Measurements from ENCODE around the gene TLCD2.
"Not testable (repeated sequence)": the region's sequence is repeated elsewhere in the genome, so short reads cannot be mapped to it uniquely, and the experiment has no call there.

TLCD2 gene

DNA sequence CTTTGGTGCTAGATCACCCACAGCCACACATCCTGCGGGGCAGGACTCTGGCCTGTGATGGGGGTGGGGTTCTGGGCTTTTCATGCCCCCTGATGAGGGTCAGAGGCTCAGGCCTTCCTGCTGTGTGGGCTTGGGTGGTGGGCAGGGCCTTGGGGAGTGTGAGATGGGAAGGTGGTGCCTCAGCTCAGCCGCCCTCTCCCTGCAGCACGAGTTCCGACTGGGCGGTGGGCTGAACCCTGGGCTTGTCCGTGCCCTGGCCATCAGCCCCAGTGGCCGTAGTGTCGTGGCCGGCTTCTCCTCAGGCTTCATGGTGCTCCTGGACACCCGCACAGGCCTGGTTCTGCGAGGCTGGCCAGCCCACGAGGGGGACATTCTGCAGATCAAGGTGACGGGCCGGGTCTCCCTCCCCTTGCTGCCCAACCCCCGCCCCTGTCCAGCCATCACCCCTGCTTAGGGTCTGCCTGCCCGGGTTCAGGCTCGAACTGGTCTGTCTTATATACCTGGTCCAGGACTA, 25.7 kb upstream of the TLCD2 start:
- DNase-seq: no peak

DNA sequence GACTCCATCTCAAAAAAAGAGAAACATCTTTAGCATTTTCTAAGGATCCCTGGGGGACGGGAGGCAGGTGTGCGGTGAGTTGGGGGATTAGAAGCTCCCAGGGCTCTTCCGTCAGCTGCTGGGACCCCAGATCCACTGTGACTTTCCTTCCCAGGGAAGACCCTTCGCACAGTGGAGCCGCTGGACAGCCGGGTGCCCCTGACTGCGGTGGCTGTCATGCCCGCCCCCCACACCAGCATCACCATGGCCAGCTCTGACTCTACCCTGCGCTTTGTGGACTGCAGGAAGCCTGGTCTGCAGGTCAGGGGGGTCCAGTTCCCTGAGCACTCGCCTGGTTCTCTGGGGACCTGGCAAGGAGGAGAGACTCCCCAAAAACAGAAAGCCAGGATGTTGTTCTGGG, 25.2 kb upstream of the TLCD2 start:
- no peak for DNase-seq

DNA sequence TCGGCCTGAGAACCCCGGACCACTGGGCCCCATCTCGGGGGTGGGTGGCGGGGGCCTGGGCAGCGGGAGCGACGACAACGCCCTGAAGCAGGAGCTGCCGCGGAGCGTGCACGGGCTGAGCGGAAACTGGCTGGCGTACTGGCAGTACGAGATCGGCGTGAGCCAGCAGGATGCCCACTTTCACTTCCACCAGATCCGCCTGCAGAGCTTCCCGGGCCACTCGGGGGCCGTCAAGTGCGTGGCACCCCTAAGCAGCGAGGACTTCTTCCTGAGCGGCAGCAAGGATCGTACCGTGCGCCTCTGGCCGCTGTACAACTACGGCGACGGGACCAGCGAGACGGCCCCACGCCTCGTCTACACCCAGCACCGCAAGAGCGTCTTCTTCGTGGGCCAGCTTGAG, 23.6 kb upstream of the TLCD2 start:
- no peak for DNase-seq

DNA sequence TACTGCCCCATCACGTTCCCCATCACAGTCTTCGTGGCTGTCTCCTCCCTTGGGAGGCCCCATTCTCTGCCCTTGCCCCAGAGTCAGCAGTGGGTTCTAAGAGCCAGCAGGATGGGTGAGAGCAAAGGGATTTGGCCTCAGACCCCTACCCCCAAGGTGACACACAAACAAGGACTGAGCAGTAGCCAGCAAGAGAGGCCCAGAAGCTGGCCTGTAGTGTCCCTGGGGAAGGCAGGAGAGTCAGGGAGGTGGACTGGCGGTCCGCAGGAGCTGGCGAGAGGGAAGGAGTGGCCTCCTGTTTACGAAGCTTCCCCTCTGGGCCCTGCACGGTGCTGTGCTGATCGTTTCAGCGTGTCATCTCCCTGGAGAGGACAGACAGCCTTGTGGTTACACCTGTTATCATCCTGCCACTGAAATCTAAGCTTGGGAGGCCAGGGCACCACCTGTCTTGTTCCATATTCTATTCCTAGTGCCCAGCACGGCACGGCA, 22.7 kb upstream of the TLCD2 start:
- DNase-seq: no peak

DNA sequence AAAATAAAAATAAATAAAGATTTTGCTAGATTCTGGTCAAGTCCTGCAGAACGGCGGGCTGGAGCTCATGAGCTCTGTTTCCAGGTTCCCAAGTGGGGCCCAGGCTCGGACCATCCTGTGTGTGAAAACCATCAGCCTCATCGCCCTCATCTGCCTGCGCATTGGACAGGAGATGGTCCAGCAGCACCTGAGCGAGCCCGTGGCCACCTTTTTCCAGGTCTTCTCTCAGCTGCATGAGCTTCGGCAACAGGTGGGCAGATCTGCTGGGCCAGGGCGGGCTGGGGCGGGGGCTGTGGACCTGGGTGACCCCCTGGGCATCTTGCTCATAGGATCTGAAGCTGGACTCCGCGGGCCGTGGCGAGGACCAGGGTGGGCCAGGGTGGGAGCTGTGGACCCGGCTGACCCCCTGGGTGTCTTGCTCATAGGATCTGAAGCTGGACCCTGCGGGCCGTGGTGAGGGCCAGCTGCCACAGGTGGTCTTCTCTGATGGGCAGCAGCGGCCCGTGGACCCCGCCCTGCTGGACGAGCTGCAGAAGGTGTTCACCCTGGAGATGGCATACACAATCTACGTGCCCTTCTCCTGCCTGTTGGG, 22.2 kb upstream of the TLCD2 start:
- DNase-seq: no peak

DNA sequence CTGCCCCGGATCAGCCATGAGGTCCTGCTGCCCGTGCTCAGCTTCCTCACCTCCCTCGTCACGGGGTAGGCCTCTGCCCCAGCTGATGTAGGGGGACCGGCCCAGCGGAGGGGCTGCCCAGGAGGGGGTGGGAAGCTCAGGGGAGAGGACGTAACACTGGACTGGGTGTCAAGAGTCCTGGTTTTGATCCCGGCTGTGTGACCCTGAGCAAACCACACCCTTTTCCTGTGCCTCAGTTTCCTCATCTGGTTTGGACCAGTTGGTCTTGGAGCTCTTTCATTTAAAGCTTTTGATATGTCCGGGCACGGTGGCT, 21.0 kb upstream of the TLCD2 start:
- no peak for DNase-seq

DNA sequence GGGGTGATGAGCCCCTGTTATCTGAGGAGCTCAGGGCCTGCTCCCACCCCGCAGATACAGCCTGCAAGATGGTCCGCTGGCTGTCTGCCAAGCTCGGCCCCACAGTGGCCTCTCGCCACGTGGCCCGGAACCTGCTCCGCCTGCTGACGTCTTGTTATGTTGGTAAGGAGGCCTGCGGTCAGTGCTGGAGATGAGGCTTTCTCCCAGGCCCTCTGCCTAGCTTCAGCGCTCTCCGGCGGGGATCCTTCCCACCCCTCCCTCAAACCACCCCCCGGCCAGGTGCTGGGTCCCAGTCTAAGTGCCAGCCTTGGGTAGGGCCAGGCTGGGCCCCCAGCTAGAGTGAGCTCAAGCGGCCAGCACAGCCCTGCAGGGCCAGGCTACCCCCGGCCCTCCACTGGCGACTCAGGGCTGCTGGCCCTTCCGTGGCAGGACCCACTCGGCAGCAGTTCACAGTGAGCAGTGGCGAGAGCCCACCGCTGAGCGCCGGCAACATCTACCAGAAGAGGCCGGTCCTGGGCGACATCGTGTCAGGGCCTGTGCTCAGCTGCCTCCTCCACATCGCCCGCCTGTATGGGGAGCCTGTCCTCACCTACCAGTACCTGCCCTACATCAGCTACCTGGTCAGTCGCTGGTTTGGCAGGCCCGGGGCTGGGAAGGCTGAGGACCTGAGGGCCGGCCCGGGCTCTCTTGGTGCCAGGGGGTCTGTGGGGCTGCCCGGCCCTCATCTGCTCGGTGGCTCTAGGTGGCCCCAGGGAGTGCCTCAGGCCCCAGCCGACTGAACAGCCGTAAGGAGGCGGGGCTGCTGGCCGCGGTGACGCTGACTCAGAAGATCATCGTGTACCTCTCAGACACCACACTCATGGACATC, 20.4 kb upstream of the TLCD2 start:
- DNase-seq: no peak

DNA sequence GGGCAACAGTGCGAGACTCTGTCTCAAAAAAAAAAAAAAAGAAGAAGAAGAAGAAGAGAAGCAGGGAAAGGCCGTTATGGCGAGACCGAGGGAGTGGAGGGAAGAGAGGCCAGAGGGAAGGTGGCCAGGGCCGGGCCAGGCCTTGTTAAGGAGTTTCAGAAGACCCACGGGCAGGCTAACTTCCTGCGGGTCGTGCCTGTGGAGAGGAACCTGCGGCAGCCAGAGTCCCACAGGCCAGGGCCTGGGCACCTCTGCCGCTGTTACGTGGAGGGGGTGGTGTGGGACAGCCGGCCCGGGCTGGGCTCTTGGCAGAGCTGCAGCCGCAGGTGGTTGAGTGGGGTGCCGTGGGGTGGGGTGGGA, 19.8 kb upstream of the TLCD2 start:
- DNase-seq: no peak

DNA sequence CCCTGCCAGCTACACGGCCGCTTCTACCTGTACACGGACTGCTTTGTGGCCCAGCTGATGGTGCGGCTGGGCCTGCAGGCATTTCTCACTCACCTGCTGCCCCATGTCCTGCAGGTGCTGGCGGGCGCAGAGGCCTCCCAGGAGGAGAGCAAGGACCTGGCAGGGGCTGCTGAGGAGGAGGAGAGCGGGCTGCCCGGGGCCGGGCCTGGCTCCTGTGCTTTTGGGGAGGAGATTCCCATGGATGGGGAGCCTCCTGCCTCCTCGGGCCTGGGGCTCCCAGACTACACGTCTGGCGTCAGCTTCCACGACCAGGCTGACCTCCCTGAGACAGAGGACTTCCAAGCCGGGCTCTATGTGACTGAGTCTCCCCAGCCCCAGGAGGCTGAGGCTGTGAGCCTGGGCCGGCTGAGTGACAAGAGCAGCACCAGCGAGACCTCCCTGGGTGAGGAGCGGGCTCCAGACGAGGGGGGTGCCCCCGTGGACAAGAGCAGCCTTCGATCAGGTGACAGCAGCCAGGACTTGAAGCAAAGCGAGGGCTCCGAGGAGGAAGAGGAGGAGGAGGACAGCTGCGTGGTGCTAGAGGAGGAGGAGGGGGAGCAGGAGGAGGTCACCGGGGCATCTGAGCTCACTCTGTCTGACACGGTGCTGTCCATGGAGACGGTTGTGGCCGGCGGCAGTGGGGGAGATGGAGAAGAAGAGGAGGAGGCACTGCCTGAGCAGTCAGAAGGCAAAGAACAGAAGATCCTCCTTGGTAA, 17.9 kb upstream of the TLCD2 start:
- DNase-seq: no peak

DNA sequence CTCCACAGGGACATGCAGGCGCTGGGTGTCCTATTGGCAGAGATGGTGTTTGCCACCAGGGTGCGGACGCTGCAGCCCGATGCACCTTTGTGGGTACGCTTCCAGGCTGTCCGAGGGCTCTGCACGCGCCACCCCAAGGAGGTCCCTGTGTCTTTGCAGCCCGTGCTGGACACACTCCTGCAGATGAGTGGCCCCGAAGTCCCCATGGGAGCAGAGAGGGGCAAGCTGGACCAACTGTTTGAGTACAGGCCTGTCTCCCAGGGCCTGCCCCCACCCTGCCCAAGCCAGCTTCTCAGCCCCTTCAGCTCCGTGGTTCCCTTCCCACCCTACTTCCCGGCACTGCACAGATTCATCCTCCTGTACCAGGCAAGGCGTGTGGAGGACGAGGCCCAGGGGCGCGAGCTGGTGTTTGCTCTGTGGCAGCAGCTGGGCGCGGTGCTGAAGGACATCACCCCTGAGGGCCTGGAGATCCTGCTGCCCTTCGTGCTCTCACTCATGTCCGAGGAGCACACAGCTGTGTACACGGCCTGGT, 17.1 kb upstream of the TLCD2 start:
- DNase-seq: no peak

DNA sequence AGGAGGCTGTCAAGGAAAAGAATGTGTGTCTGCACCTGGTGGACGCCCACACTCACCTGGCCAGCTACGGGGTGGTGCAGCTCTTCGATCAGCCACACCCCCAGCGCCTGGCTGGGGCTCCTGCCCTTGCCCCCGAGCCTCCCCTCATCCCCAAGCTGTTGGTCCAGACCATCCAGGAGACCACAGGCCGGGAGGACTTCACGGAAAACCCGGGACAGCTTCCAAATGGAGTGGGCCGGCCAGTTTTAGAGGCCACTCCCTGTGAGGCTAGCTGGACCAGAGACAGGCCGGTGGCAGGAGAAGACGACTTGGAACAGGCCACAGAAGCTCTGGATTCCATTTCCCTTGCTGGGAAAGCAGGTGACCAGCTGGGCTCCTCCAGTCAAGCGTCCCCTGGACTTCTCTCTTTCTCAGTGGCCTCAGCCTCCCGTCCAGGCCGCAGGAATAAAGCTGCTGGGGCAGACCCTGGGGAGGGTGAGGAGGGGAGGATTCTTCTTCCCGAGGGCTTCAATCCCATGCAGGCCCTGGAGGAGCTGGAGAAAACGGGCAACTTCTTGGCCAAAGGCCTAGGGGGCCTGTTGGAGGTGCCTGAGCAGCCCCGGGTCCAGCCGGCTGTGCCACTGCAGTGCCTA, 16.6 kb upstream of the TLCD2 start:
- no peak for DNase-seq

DNA sequence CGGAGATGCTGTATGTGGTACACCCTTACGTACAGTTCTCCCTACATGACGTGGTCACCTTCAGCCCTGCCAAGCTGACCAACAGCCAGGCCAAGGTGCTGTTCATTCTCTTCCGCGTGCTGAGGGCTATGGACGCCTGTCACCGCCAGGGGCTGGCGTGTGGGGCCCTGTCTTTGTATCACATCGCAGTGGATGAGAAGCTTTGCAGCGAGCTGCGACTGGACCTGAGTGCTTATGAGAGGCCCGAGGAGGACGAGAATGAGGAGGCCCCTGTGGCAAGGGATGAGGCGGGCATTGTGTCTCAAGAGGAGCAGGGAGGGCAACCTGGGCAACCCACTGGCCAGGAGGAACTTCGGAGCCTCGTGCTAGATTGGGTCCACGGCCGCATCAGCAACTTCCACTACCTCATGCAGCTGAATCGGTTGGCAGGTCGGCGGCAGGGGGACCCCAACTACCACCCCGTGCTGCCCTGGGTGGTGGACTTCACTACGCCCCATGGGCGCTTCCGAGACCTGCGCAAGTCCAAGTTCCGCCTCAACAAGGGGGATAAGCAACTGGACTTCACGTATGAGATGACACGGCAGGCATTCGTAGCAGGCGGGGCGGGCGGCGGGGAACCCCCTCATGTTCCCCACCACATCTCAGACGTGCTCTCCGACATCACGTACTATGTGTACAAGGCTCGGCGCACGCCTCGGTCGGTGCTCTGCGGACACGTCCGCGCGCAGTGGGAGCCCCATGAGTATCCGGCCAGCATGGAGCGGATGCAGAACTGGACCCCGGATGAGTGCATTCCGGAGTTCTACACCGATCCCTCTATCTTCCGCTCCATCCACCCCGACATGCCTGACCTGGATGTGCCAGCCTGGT, 15.7 kb upstream of the TLCD2 start:
- DNase-seq: no peak

DNA sequence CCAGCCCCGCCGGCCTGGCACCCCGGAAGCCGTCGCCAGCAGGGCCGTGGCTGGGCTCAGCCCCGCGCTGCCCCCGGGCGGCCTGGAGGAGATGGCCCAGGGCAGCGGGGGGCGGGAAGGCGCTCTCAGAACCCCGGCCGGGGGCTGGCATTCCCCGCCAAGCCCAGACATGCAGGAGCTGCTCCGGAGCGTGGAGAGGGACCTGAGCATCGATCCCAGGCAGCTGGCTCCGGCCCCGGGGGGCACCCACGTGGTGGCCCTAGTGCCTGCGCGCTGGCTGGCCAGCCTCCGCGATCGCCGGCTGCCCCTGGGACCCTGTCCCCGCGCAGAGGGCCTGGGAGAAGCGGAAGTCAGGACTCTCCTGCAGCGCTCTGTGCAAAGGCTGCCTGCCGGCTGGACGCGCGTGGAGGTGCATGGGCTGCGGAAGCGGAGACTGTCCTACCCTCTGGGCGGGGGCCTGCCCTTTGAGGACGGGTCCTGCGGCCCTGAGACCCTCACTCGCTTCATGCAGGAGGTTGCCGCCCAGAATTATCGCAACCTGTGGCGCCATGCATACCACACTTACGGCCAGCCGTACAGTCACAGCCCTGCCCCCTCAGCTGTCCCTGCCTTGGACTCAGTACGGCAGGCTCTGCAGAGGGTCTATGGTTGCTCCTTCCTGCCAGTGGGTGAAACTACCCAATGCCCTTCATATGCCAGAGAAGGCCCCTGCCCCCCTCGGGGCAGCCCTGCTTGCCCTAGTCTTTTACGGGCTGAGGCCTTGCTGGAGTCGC, 14.9 kb upstream of the TLCD2 start:
- no peak for DNase-seq

DNA sequence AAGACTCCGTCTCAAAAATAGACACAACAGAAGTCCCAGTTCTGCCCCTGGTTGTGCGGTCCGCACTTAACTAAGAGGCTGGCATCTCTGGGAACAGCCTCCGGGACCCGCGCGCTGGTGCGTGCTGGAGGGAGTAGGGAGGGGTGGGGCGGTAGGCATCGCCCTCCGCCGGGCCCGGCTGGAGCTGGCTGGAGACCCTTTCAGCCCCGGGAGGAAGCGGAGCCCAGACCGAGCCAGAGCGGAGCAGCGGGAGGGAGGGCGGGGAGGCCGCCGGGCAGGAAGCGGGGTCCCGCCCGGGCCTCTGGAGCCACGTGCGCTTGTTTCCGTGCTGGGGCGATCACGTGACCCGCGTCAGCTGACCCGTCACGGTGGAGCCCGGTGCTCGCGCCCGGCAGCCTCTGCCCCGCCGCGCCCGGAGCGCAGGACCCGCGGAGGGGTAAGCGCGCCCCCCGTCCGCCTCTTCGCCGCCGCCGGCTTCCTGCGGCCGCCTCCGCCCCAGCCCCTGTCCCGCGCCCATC, 14.2 kb upstream of the TLCD2 start, which contains the start of gene WDR81:
TSS of gene WDR81 (plus strand) at position 354 of the 518 bp plus-strand sequence. CDS start 256 bp downstream, outside the sequence.
- peak; percentile 84 to 85 for DNase-seq

DNA sequence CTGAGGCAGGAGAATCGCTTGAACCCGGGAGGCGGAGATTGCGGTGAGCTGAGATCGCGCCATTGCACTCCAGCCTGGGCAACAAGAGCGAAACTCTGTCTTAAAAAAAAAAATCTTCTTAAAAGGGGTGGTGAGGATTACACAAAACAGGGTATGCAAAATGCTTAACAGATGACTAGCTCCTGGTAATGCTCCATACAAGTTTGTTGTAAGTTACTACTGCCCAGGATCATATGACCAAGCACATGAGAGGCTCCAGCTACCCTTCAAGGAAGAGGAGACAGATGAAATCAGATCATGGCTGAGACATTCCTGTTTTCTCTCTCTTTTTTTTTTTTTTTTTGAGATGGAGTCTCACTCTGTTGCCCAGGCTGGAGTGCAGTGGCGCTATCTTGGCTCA, 11.8 kb upstream of the TLCD2 start:
- not testable (repeated sequence) for DNase-seq

DNA sequence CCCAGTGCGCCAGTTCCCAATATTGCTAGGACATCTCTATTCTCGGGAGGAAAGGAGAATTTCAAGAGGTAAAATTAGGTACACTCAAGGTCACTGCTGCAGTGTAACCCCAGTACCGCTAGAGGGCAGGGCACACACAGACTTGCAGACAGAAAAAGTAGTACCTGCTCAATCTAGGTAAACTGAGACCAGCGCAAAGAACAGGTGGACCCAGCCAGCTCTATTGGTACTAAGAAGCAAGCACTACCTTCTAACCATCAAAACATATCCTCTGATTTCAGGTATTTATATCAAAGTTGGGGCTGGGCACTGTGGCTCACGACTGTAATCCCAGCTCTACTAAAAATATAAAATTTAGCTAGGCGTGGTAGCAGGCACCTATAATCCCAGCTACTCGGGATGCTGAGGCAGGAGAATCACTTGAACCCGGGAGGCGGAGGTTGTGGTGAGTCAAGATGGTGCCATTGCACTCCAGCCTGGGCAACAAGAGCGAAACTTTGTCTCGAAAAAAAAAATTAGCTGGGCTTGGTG, 10.7 kb upstream of the TLCD2 start:
- peak; percentile 64 to 74 for DNase-seq

DNA sequence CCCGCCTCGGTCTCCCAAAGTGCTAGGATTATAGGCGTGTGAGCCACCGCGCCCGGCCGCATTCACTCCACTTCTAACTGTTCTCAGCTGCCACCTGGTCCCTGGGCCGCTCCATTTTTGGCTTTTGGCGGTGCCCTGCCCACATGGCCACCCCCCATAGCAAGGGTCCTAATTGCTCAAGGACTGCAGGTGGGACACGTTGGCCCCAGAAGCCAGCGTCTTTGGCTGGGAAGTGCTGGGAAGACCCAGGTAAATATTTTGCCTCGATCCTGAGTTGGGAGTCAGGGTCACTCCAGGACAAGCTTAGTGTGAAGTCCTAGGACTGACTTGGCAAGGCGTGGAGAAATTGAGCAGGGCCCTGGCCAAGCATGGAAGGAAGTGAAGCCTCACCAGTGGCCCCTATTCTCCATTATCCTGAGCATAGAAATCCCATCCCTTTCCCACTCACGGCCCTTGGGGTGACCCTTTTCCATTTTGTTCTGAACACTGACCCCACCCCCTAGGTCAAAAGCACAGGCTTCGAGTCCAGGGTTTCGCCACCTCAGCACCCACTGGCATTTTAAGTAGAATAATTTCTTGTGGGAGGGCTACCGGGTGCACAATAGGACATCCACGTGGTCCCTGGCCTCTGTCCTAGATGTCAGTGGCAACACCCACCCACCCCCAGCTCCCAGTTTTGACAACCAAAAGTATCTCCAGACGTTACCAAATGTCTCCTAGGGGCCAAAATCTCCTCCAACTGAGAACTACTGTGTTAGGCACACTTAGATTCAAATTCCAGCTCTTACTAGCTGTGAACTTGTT, 8.4 kb upstream of the TLCD2 start:
- DNase-seq: no peak

DNA sequence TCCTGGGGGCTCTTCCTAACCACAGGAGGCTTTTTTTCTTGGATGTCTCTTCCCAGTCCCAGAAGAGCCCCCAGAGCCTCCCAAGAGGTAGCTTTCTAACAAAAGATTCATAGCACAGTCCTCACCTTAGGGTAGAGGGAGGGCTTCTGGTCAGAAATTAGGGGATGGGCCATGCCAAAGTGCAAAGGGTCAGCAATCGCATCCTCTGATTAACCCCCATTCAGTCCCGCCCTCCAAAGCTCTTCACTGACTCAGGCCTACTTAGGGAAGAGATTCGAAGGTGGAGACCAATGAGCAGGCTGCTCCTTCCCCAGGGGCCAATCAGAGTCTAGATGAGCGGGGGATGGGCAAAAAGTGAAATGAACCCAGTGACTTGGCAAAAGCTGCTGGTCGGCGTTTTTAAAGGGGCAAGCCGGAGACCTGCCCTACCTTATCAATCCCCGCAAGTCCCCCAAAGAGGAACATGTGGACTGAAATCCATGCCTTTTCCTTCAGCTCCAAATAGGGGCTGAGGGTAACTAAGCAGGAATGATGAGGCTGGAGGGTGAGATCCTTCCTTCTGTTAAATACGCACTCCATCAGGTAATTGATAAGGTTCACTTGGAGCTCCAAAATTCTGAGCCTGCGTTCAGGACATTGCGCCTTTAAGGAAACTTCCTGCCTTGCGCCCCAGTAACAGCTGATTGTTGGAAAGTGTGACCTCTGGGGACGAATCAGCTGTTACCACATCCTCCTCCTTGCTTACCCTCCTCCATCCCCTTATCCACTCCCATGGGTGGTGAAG, 6.9 kb upstream of the TLCD2 start:
- DNase-seq: peak; percentile 90 to 91
